GM23338 (cell line): ENCODE measurements around the gene ECHDC1. TPM values are rescaled to one million over a fixed set of nuclear protein-coding genes. Genes with fewer than 3 reads are reported as not detected.

Source experiments
- ATAC-seq: fragments of 200-7000 bp; cut with Tn5 transposase; 3 replicates; pipeline ENCODE4 v1.9.1; 2020
- DNase-seq: peaks from one replicate; pipeline ENCODE4 v3.0.0-alpha.2; 2015; ENCODE audit warnings: low spot score
- H2AFZ ChIP-seq: fragments of 200-600 bp; sonication (generic); 2 replicates; pipeline ENCODE4 v1.8.0; 2016; ENCODE audit warnings: antibody characterized with exemption, mild to moderate bottlenecking, moderate library complexity
- H3F3A ChIP-seq: fragments of 200-600 bp; sonication (generic); replicated peaks from 2 replicates; pipeline ENCODE4 v1.8.0; 2017; ENCODE audit warnings: antibody characterized with exemption, mixed run types, low read depth
- H3K27ac ChIP-seq: fragments of 200-600 bp; sonication (generic); 2 replicates; pipeline ENCODE4 v1.6.1; 2016; ENCODE audit warnings: low read depth
- H3K27me3 ChIP-seq: fragments of 200-600 bp; sonication (generic); 2 replicates; pipeline ENCODE4 v1.8.0; 2016; ENCODE audit warnings: mild to moderate bottlenecking, mixed run types, moderate library complexity; ENCODE audit not compliant: insufficient read depth
- H3K36me3 ChIP-seq: fragments of 200-600 bp; sonication (generic); 2 replicates; pipeline ENCODE4 v1.8.0; 2016; ENCODE audit warnings: mild to moderate bottlenecking; ENCODE audit not compliant: insufficient read depth
- H3K4me1 ChIP-seq: fragments of 200-600 bp; sonication (generic); 2 replicates; pipeline ENCODE4 v1.8.0; 2016; ENCODE audit warnings: mild to moderate bottlenecking, moderate library complexity; ENCODE audit not compliant: insufficient read depth
- H3K4me2 ChIP-seq: fragments of 200-600 bp; sonication (generic); 2 replicates; pipeline ENCODE4 v1.7.1; 2017; ENCODE audit warnings: mixed run types
- H3K4me3 ChIP-seq: fragments of 200-600 bp; sonication (generic); 2 replicates; pipeline ENCODE4 v1.6.1; 2016; ENCODE audit warnings: mixed run types
- H3K79me2 ChIP-seq: fragments of 200-600 bp; sonication (generic); replicated peaks from 2 replicates; pipeline ENCODE4 v1.8.0; 2017; ENCODE audit warnings: mild to moderate bottlenecking; ENCODE audit not compliant: insufficient read depth
- H3K9me2 ChIP-seq: fragments of 200-600 bp; sonication (generic); 2 replicates; pipeline ENCODE4 v1.8.0; 2017; ENCODE audit not compliant: insufficient read depth
- H4K20me1 ChIP-seq: fragments of 200-600 bp; sonication (generic); replicated peaks from 2 replicates; pipeline ENCODE4 v1.8.0; 2017; ENCODE audit warnings: mild to moderate bottlenecking; ENCODE audit not compliant: insufficient read depth
- H3K27ac Mint-ChIP-seq: 2 replicates; pipeline ENCODE4 v1.8.0; 2020; ENCODE audit warnings: inconsistent platforms, mild to moderate bottlenecking, moderate library complexity, mixed read lengths
- H3K27me3 Mint-ChIP-seq: 3 replicates; pipeline ENCODE4 v1.8.0; 2022; ENCODE audit warnings: low read depth, mild to moderate bottlenecking, moderate library complexity, mixed read lengths, inconsistent platforms; ENCODE audit not compliant: insufficient read depth, poor library complexity
- H3K36me3 Mint-ChIP-seq: 3 replicates; pipeline ENCODE4 v1.8.0; 2021; ENCODE audit warnings: low read depth, mild to moderate bottlenecking, inconsistent platforms, moderate library complexity, mixed read lengths
- H3K4me1 Mint-ChIP-seq: 3 replicates; pipeline ENCODE4 v1.8.0; 2020; ENCODE audit warnings: mild to moderate bottlenecking, inconsistent platforms, mixed read lengths
- H3K4me3 Mint-ChIP-seq: 3 replicates; pipeline ENCODE4 v1.8.0; 2021; ENCODE audit warnings: moderate library complexity, mild to moderate bottlenecking, inconsistent platforms, mixed read lengths
- H3K9me3 Mint-ChIP-seq: 3 replicates; pipeline ENCODE4 v1.8.0; 2020; ENCODE audit warnings: moderate library complexity, mild to moderate bottlenecking, inconsistent platforms, mixed read lengths
- CREB1 ChIP-seq: fragments of 250-450 bp; sonication (Bioruptor Pico); IDR thresholded peaks from 2 replicates; pipeline ENCODE4 v1.5.0; 2020; ENCODE audit warnings: low read depth, mild to moderate bottlenecking, moderate library complexity
- EZH2 ChIP-seq: fragments of 200-600 bp; sonication (generic); IDR thresholded peaks from one replicate; pipeline ENCODE4 v1.8.0; 2017; ENCODE audit warnings: antibody characterized with exemption, mild to moderate bottlenecking, low read depth; ENCODE audit not compliant: unreplicated experiment
- EZH2phosphoT487 ChIP-seq: fragments of 200-600 bp; sonication (generic); IDR thresholded peaks from one replicate; pipeline ENCODE4 v1.8.1; 2018; ENCODE audit warnings: antibody characterized with exemption; ENCODE audit not compliant: unreplicated experiment
- JUNB ChIP-seq: IDR thresholded peaks from one replicate; pipeline ENCODE4 v1.6.1; 2016; ENCODE audit warnings: antibody characterized with exemption; ENCODE audit not compliant: unreplicated experiment
- NANOG ChIP-seq: IDR thresholded peaks from 2 replicates; pipeline ENCODE4 v1.6.1; 2016; ENCODE audit warnings: antibody characterized with exemption, borderline replicate concordance
- POLR2AphosphoS5 ChIP-seq: IDR thresholded peaks from 2 replicates; pipeline ENCODE4 v1.6.1; 2016; ENCODE audit warnings: antibody characterized with exemption, low read depth
- STAT1 ChIP-seq: IDR thresholded peaks from one replicate; pipeline ENCODE4 v1.6.1; 2016; ENCODE audit warnings: antibody characterized with exemption; ENCODE audit not compliant: unreplicated experiment
- ZNF114 ChIP-seq: fragments of 250-450 bp; sonication (Bioruptor Pico); IDR thresholded peaks from 2 replicates; pipeline ENCODE4 v1.5.0; 2020; ENCODE audit warnings: mild to moderate bottlenecking, moderate library complexity
- ZNF331 ChIP-seq: fragments of 250-450 bp; sonication (Bioruptor Pico); IDR thresholded peaks from 2 replicates; pipeline ENCODE4 v1.5.0; 2020; ENCODE audit warnings: low read depth, mild to moderate bottlenecking, moderate library complexity
- polyA plus RNA-seq: library from polyadenylated mRNA; unstranded; fragments of >200 nt; fragmentation: Nextera tagmentation; extraction: Ambion mirVana; gene quantifications from 2 replicates; pipeline ENCODE4 v1.2.1, GENCODE V29; 2016
- total RNA-seq: library from RNA; depleted of rRNA; stranded (reverse); fragments of >200 nt; shearing (Covaris generic); gene quantifications from 2 replicates; pipeline ENCODE4 v1.2.3, GENCODE V29; 2014
- TF ChIP-seq, protein P1 (sequence below), 2 experiments: fragments of 200-600 bp in 1 of 2; sonication (generic) in 1 of 2; conservative IDR thresholded peaks; 2 replicates each; pipeline versions ENCODE4 v1.5.1 to v1.6.1; 2016 to 2017; ENCODE audit warnings: antibody characterized with exemption in 2 of 2, low read depth in 2 of 2, mild to moderate bottlenecking in 2 of 2, moderate library complexity in 1 of 2
- TF ChIP-seq, protein P2 (sequence below): IDR thresholded peaks from one replicate; pipeline ENCODE4 v1.6.1; 2018; ENCODE audit warnings: antibody characterized with exemption; ENCODE audit not compliant: unreplicated experiment
- TF ChIP-seq, protein P3 (sequence below): IDR thresholded peaks from 2 replicates; pipeline ENCODE4 v1.6.1; 2016; ENCODE audit warnings: antibody characterized with exemption

Gene ECHDC1
- total and polyA plus RNA-seq, 2 experiments from 2014 or later = 65.8 to 98.4 TPM

DNA sequence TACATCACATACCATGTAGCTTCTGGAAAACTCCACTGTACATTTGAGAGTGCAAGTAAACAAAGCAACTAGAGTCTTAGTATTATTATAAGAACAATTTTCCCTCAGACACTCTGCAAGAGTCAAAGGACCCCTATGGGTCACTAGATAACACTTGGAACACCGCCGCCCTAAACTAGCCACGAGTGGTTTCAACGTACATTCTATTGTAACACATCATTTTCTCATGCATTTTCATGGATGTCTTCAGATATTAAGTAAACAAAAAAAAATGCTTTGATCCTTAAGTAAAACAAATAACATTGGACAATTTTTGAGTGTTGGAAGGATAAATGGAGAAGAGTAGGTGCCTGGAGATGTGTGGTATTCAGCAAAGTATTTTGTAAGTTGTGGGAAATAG lies 79.9 kb downstream of the ECHDC1 start (continued):
- no peak for TF ChIP-seq POLR2AphosphoS5
- no peak for TF ChIP-seq CREB1 (CRISPR knock-in tag)
- TF ChIP-seq, protein P1, sequence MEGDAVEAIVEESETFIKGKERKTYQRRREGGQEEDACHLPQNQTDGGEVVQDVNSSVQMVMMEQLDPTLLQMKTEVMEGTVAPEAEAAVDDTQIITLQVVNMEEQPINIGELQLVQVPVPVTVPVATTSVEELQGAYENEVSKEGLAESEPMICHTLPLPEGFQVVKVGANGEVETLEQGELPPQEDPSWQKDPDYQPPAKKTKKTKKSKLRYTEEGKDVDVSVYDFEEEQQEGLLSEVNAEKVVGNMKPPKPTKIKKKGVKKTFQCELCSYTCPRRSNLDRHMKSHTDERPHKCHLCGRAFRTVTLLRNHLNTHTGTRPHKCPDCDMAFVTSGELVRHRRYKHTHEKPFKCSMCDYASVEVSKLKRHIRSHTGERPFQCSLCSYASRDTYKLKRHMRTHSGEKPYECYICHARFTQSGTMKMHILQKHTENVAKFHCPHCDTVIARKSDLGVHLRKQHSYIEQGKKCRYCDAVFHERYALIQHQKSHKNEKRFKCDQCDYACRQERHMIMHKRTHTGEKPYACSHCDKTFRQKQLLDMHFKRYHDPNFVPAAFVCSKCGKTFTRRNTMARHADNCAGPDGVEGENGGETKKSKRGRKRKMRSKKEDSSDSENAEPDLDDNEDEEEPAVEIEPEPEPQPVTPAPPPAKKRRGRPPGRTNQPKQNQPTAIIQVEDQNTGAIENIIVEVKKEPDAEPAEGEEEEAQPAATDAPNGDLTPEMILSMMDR (conservative IDR thresholded peaks at IDR 0.05; ENCODE audit: low read depth in 2 of 2) = no peak
- TF ChIP-seq NANOG = no peak

DNA sequence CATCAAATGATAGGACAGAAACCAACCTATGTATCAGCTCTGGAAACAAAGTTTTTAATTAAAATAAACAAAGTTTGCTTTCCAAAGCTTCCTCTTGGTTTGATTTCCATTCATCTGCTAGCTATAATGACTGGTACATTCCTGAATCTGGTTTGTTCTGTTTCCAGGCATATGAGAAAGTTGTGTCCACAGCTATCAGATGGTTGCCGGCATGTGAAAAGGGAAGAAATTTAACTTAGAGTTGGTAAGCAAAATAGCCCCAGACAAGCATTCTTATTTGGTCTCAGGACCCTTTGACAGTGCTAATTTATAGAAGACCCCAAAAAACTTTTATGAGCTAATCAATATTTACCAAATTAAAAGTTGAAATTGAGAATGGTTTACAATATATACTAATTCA lies 80.5 kb downstream of the ECHDC1 start:
- H3K79me2 ChIP-seq = peaks cover 6% of the 10 kb centered on the region
- no peak for DNase-seq
- Mint-ChIP-seq H3K27ac (no peak overlapping the region), H3K9me3 (no peaks in the 10 kb centered on the region), H3K4me1 (peaks cover 7% of the 10 kb centered on the region; the same call in 2 of the 3 replicates), H3K4me3 (no peak overlapping the region), H3K27me3 (peaks cover 4% of the 10 kb centered on the region), H3K36me3 (no peaks in the 10 kb centered on the region)
- no peaks in the 10 kb centered on the region for H3K9me2 ChIP-seq
- no peak for ATAC-seq
- no peaks in the 10 kb centered on the region for H3F3A ChIP-seq
- H3K27me3 ChIP-seq = no peaks in the 10 kb centered on the region
- H3K4me1 ChIP-seq = peaks cover 6% of the 10 kb centered on the region
- H3K4me3 ChIP-seq = no peak overlapping the region
- no peaks in the 10 kb centered on the region for H3K36me3 ChIP-seq
- no peak overlapping the region for H2AFZ ChIP-seq
- no peak overlapping the region for H3K4me2 ChIP-seq
- no peaks in the 10 kb centered on the region for H4K20me1 ChIP-seq
- H3K27ac ChIP-seq = no peak overlapping the region
- TF ChIP-seq POLR2AphosphoS5 = no peak
- no peak for TF ChIP-seq CREB1 (CRISPR knock-in tag)
- TF ChIP-seq ZNF114 (CRISPR knock-in tag) = no peak
- no peak for TF ChIP-seq EZH2
- TF ChIP-seq, protein P2, sequence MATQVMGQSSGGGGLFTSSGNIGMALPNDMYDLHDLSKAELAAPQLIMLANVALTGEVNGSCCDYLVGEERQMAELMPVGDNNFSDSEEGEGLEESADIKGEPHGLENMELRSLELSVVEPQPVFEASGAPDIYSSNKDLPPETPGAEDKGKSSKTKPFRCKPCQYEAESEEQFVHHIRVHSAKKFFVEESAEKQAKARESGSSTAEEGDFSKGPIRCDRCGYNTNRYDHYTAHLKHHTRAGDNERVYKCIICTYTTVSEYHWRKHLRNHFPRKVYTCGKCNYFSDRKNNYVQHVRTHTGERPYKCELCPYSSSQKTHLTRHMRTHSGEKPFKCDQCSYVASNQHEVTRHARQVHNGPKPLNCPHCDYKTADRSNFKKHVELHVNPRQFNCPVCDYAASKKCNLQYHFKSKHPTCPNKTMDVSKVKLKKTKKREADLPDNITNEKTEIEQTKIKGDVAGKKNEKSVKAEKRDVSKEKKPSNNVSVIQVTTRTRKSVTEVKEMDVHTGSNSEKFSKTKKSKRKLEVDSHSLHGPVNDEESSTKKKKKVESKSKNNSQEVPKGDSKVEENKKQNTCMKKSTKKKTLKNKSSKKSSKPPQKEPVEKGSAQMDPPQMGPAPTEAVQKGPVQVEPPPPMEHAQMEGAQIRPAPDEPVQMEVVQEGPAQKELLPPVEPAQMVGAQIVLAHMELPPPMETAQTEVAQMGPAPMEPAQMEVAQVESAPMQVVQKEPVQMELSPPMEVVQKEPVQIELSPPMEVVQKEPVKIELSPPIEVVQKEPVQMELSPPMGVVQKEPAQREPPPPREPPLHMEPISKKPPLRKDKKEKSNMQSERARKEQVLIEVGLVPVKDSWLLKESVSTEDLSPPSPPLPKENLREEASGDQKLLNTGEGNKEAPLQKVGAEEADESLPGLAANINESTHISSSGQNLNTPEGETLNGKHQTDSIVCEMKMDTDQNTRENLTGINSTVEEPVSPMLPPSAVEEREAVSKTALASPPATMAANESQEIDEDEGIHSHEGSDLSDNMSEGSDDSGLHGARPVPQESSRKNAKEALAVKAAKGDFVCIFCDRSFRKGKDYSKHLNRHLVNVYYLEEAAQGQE = no peak
- no peak for TF ChIP-seq NANOG
- TF ChIP-seq ZNF331 (CRISPR knock-in tag) = no peak
- TF ChIP-seq STAT1 = no peak
- TF ChIP-seq, protein P3, sequence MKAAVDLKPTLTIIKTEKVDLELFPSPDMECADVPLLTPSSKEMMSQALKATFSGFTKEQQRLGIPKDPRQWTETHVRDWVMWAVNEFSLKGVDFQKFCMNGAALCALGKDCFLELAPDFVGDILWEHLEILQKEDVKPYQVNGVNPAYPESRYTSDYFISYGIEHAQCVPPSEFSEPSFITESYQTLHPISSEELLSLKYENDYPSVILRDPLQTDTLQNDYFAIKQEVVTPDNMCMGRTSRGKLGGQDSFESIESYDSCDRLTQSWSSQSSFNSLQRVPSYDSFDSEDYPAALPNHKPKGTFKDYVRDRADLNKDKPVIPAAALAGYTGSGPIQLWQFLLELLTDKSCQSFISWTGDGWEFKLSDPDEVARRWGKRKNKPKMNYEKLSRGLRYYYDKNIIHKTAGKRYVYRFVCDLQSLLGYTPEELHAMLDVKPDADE = no peak
- TF ChIP-seq EZH2phosphoT487 = no peak
- no peak for TF ChIP-seq JUNB
- TF ChIP-seq, protein P1 (conservative IDR thresholded peaks at IDR 0.05; ENCODE audit: low read depth in 2 of 2) = no peak
